Muscle layer of colon (tissue), 2 donors: ENCODE measurements around the gene CDK5RAP2.
A peak's percentile ranks its signal among the peaks of the same experiment; 100 is the strongest.

ENCODE experiments used
- H3K27ac ChIP-seq: one replicate; pipeline ENCODE4 v1.7.0; 2013; ENCODE audit warnings: low read depth, mild to moderate bottlenecking, low read length, moderate library complexity
- H3K27me3 ChIP-seq, 2 donors: one replicate each; pipeline ENCODE4 v1.7.0; 2013; ENCODE audit warnings: low read length in 2 of 2, mild to moderate bottlenecking in 2 of 2; ENCODE audit not compliant: insufficient read depth in 2 of 2, control insufficient read depth in 1 of 2
- H3K36me3 ChIP-seq: one replicate; pipeline ENCODE4 v1.7.0; 2013; ENCODE audit warnings: mild to moderate bottlenecking, low read length; ENCODE audit not compliant: insufficient read depth
- H3K4me1 ChIP-seq: one replicate; pipeline ENCODE4 v1.7.0; 2013; ENCODE audit warnings: mild to moderate bottlenecking, low read length; ENCODE audit not compliant: insufficient read depth
- H3K4me3 ChIP-seq, 2 donors: one replicate each; pipeline ENCODE4 v1.7.0; 2013; ENCODE audit warnings: low read length in 2 of 2, low read depth in 1 of 2, mild to moderate bottlenecking in 1 of 2, moderate library complexity in 1 of 2
- H3K9ac ChIP-seq: one replicate; pipeline ENCODE4 v1.7.0; 2013; ENCODE audit warnings: low read length
- H3K9me3 ChIP-seq: one replicate; pipeline ENCODE4 v1.7.0; 2013; ENCODE audit warnings: mild to moderate bottlenecking, low read length
- donor health status: abdominal sarcoma.
- donor health status: Adenocarcinoma of cecum.

The CDK5RAP2 gene

GRCh38 chr9:120579139-120580050 is 572 bp downstream of the CDK5RAP2 start:
- H3K27ac ChIP-seq: peak overlapping the region; percentile 82
- peak overlapping the region; percentile 93 for H3K9ac ChIP-seq

GRCh38 chr9:120574473-120574872 is 5.5 kb downstream of the CDK5RAP2 start:
- no peak overlapping the region for H3K4me3 ChIP-seq
- H3K4me1 ChIP-seq: peaks cover 30% of the 10 kb centered on the region
- no peaks in the 10 kb centered on the region for H3K9me3 ChIP-seq
- H3K27ac ChIP-seq: no peak overlapping the region
- H3K27me3 ChIP-seq: no peaks in the 10 kb centered on the region
- no peak overlapping the region for H3K9ac ChIP-seq
- peaks cover 10% of the 10 kb centered on the region for H3K36me3 ChIP-seq

More at GRCh38 chr9:120579139-120580050, 572 bp downstream of the CDK5RAP2 start:
- H3K27me3 ChIP-seq: no peaks in the 10 kb centered on the region
- H3K4me3 ChIP-seq: peak overlapping the region; percentile 94 to 96
- peaks cover 10% of the 10 kb centered on the region for H3K4me1 ChIP-seq
- H3K9me3 ChIP-seq: no peaks in the 10 kb centered on the region
- no peaks in the 10 kb centered on the region for H3K36me3 ChIP-seq

- no peak overlapping the region for H3K4me3 ChIP-seq
- peaks cover 20% of the 10 kb centered on the region for H3K4me1 ChIP-seq
- no peak overlapping the region for H3K27ac ChIP-seq
- no peak overlapping the region for H3K9ac ChIP-seq
- peaks cover 30% of the 10 kb centered on the region for H3K36me3 ChIP-seq
- no peaks in the 10 kb centered on the region for H3K27me3 ChIP-seq
- H3K9me3 ChIP-seq: no peaks in the 10 kb centered on the region
Measured at GRCh38 chr9:120572472-120572871, 7.5 kb downstream of the CDK5RAP2 start.

GRCh38 chr9:120571443-120572257 is 8.3 kb downstream of the CDK5RAP2 start:
- Histone ChIP-seq H3K27me3 (no peaks in the 10 kb centered on the region), H3K36me3 (peaks cover 35% of the 10 kb centered on the region), H3K4me3 (no peak overlapping the region), H3K9me3 (no peaks in the 10 kb centered on the region), H3K4me1 (peaks cover 20% of the 10 kb centered on the region), H3K27ac (peak overlapping the region; percentile 47), H3K9ac (no peak overlapping the region)

- Histone ChIP-seq H3K27ac (no peak overlapping the region), H3K27me3 (no peaks in the 10 kb centered on the region), H3K9me3 (no peaks in the 10 kb centered on the region), H3K4me3 (no peak overlapping the region), H3K9ac (no peak overlapping the region), H3K4me1 (peaks cover 20% of the 10 kb centered on the region), H3K36me3 (peaks cover 39% of the 10 kb centered on the region)
Measured at GRCh38 chr9:120570296-120570695, 9.7 kb downstream of the CDK5RAP2 start.

- H3K9me3 ChIP-seq: no peaks in the 10 kb centered on the region
- no peak overlapping the region for H3K4me3 ChIP-seq
- H3K4me1 ChIP-seq: peaks cover 20% of the 10 kb centered on the region
- no peak overlapping the region for H3K27ac ChIP-seq
- H3K27me3 ChIP-seq: no peaks in the 10 kb centered on the region
- H3K36me3 ChIP-seq: peaks cover 39% of the 10 kb centered on the region
- H3K9ac ChIP-seq: no peak overlapping the region
Measured at GRCh38 chr9:120569556-120569955, 10.4 kb downstream of the CDK5RAP2 start.

- H3K9me3 ChIP-seq: no peaks in the 10 kb centered on the region
- no peak overlapping the region for H3K4me3 ChIP-seq
- no peak overlapping the region for H3K27ac ChIP-seq
- H3K36me3 ChIP-seq: peaks cover 39% of the 10 kb centered on the region
- no peak overlapping the region for H3K9ac ChIP-seq
- H3K27me3 ChIP-seq: no peaks in the 10 kb centered on the region
- peaks cover 20% of the 10 kb centered on the region for H3K4me1 ChIP-seq
Measured at GRCh38 chr9:120568816-120569215, 11.2 kb downstream of the CDK5RAP2 start.

GRCh38 chr9:120567874-120568273 is 12.1 kb downstream of the CDK5RAP2 start:
- Histone ChIP-seq H3K27me3 (no peaks in the 10 kb centered on the region), H3K9ac (no peak overlapping the region), H3K27ac (no peak overlapping the region), H3K9me3 (no peaks in the 10 kb centered on the region), H3K36me3 (peaks cover 39% of the 10 kb centered on the region), H3K4me1 (peaks cover 20% of the 10 kb centered on the region), H3K4me3 (no peak overlapping the region)

GRCh38 chr9:120567081-120567480 is 12.9 kb downstream of the CDK5RAP2 start:
- Histone ChIP-seq H3K9ac (no peak overlapping the region), H3K27ac (no peak overlapping the region), H3K4me3 (no peak overlapping the region), H3K36me3 (peaks cover 46% of the 10 kb centered on the region), H3K9me3 (no peaks in the 10 kb centered on the region), H3K27me3 (no peaks in the 10 kb centered on the region), H3K4me1 (peaks cover 12% of the 10 kb centered on the region)

- H3K27me3 ChIP-seq: no peaks in the 10 kb centered on the region
- no peak overlapping the region for H3K9ac ChIP-seq
- no peak overlapping the region for H3K27ac ChIP-seq
- no peak overlapping the region for H3K4me3 ChIP-seq
- H3K4me1 ChIP-seq: no peaks in the 10 kb centered on the region
- H3K36me3 ChIP-seq: peaks cover 48% of the 10 kb centered on the region
- no peaks in the 10 kb centered on the region for H3K9me3 ChIP-seq
Measured at GRCh38 chr9:120564589-120564988, 15.4 kb downstream of the CDK5RAP2 start.

GRCh38 chr9:120562861-120563443 is 17.0 kb downstream of the CDK5RAP2 start:
- Histone ChIP-seq H3K4me3 (no peak overlapping the region), H3K9me3 (no peaks in the 10 kb centered on the region), H3K9ac (no peak overlapping the region), H3K27me3 (no peaks in the 10 kb centered on the region), H3K27ac (no peak overlapping the region), H3K4me1 (no peaks in the 10 kb centered on the region), H3K36me3 (peaks cover 32% of the 10 kb centered on the region)
